Caco-2 (cell line): ENCODE measurements around the gene ENTR1. TPM values are rescaled to one million over a fixed set of nuclear protein-coding genes. Genes with fewer than 3 reads are reported as not detected.

Source experiments
- BruUV-seq: library from RNA; stranded (reverse); fragments of 400-500 nt; replicated peaks from 2 replicates; lab custom pipeline; 2021; lab: Mats Ljungman, UMichigan
- CTCF ChIA-PET: fragments of 300-600 bp; sonication (Branson Sonifier 250); formaldehyde crosslinking; loops from one replicate; lab custom pipeline; 2022; ENCODE audit warnings: antibody characterized with exemption; lab: Charles Lee
- POLR2A ChIA-PET: fragments of 300-600 bp; sonication (Branson Sonifier 250); formaldehyde crosslinking; loops from one replicate; lab custom pipeline; 2022; ENCODE audit warnings: antibody characterized with exemption; lab: Charles Lee
- DNase-seq, 2 experiments: peaks; one replicate each; pipeline versions ENCODE4 v3.0.0 to v3.0.0-alpha.2; 2020 to 2022
- H3K27me3 ChIP-seq: replicated peaks from 2 replicates; pipeline ENCODE4 v1.6.0; 2011; ENCODE audit warnings: low read length; ENCODE audit not compliant: control insufficient read depth, insufficient read depth
- H3K36me3 ChIP-seq: 2 replicates; pipeline ENCODE4 v1.5.1; 2011; ENCODE audit warnings: low read length; ENCODE audit not compliant: control insufficient read depth, insufficient read depth
- H3K4me1 ChIP-seq: fragments of 250-450 bp; sonication (Bioruptor Pico); 2 replicates; pipeline ENCODE4 v1.5.1; 2020; ENCODE audit warnings: mild to moderate bottlenecking
- H3K4me3 ChIP-seq: 2 replicates; pipeline ENCODE4 v1.5.1; 2011; ENCODE audit warnings: low read depth, mild to moderate bottlenecking, control low read depth, low read length
- H3K9me3 ChIP-seq: fragments of 250-450 bp; sonication (Bioruptor Pico); 2 replicates; pipeline ENCODE4 v1.5.1; 2020; ENCODE audit warnings: mild to moderate bottlenecking, moderate library complexity
- H3K27ac Mint-ChIP-seq: one replicate; pipeline ENCODE4 v1.8.0; 2022; ENCODE audit warnings: mixed read lengths; ENCODE audit not compliant: unreplicated experiment
- H3K27me3 Mint-ChIP-seq: one replicate; pipeline ENCODE4 v1.8.0; 2022; ENCODE audit warnings: mixed read lengths; ENCODE audit not compliant: insufficient read depth, unreplicated experiment
- H3K36me3 Mint-ChIP-seq: one replicate; pipeline ENCODE4 v1.8.0; 2022; ENCODE audit warnings: mild to moderate bottlenecking, mixed read lengths; ENCODE audit not compliant: insufficient read depth, unreplicated experiment
- H3K4me1 Mint-ChIP-seq: one replicate; pipeline ENCODE4 v1.8.0; 2022; ENCODE audit warnings: low read depth, mixed read lengths; ENCODE audit not compliant: unreplicated experiment
- H3K4me3 Mint-ChIP-seq: one replicate; pipeline ENCODE4 v1.8.0; 2022; ENCODE audit warnings: mild to moderate bottlenecking, moderate library complexity, mixed read lengths; ENCODE audit not compliant: unreplicated experiment
- H3K9me3 Mint-ChIP-seq: one replicate; pipeline ENCODE4 v1.8.0; 2022; ENCODE audit warnings: mixed read lengths; ENCODE audit not compliant: unreplicated experiment
- intact Hi-C: fragments of 100-400 bp; cut with micrococcal nuclease; formaldehyde crosslinking; loops from one replicate; pipeline ENCODE4 v1.10.0; 2022; ENCODE audit not compliant: unreplicated experiment
- total RNA-seq: library from RNA; stranded (reverse); gene quantifications from 2 replicates; pipeline ENCODE4 v1.2.3, GENCODE V29; 2022
- TF ChIP-seq, protein P1 (sequence below), 2 experiments: fragments of 200-600 bp in 1 of 2; IDR thresholded peaks; 1 replicate in 1 of 2; 2 replicates in 1 of 2; pipeline versions ENCODE4 v1.5.1 to v1.8.0; 2011 to 2022; ENCODE audit warnings: antibody characterized with exemption in 1 of 2, control low read depth in 1 of 2, inconsistent platforms in 1 of 2, low read depth in 1 of 2, low read length in 1 of 2, mild to moderate bottlenecking in 1 of 2, moderate library complexity in 1 of 2; ENCODE audit not compliant: insufficient read depth in 1 of 2, severe bottlenecking in 1 of 2, unreplicated experiment in 1 of 2

Gene ENTR1
- total RNA-seq, 1 experiment from 2014 or later: 85.2 TPM

DNA sequence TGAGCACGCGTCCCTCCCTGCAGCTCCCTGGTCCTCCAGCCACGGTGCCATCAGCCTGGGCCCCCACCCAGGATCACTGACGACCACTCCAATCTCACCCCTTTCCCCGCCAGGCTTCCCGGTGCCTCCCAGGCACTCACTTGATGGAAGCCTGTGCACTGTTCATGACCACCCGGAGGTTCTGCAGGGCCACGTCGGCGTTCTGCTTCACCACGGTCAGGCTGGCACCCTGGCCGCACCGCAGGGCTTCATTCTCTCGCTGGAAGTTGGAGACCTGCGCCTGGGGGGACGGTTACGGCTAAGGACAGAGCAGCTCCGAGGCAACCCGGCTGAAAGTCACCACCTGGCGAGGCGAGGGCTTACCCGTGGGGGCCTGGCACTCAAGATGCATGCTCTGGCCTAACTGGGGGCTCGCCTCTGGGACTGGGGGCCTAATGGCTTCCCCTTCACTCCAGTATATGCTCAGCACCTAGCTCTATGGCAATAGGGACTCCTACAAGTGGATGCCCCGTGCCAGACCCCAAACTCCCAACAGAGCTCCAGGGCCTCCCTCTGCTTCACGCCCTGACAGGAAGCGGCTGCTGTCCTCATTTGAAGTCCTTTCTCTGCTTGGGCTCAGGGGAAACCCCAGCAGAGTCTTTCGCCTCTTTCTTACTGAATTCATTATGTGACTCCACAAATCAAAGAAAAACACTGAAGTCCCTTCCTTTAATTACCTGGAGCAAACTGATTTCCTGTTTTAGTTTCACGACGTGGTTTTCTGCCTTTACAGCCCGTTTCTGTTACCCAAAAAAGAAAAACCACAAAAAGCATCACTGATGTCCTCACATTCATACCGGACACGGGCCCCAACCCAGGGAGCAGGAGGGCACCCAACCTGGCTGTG lies 6.3 kb downstream of the ENTR1 start:
- Mint-ChIP-seq H3K36me3 (peaks cover 84% of the 10 kb centered on the region), H3K27me3 (no peaks in the 10 kb centered on the region), H3K9me3 (no peaks in the 10 kb centered on the region), H3K27ac (no peak overlapping the region), H3K4me1 (peaks cover 18% of the 10 kb centered on the region), H3K4me3 (no peak overlapping the region)
- H3K27me3 ChIP-seq: no peaks in the 10 kb centered on the region
- no peaks in the 10 kb centered on the region for H3K4me1 ChIP-seq
- intact Hi-C loops: no loop called here
- DNase-seq: no peak
- peaks cover 2% of the 10 kb centered on the region for H3K36me3 ChIP-seq
- H3K4me3 ChIP-seq: no peak overlapping the region
- no peaks in the 10 kb centered on the region for H3K9me3 ChIP-seq
- CTCF ChIA-PET: interaction anchor here (0.5 kb wide), 1 partner anchor 119 kb away, joined by 4 read pairs; no protein-coding TSS in a partner anchor
- POLR2A ChIA-PET: no interaction called here
- BruUV-seq: no TSS peak
- TF ChIP-seq, protein P1, sequence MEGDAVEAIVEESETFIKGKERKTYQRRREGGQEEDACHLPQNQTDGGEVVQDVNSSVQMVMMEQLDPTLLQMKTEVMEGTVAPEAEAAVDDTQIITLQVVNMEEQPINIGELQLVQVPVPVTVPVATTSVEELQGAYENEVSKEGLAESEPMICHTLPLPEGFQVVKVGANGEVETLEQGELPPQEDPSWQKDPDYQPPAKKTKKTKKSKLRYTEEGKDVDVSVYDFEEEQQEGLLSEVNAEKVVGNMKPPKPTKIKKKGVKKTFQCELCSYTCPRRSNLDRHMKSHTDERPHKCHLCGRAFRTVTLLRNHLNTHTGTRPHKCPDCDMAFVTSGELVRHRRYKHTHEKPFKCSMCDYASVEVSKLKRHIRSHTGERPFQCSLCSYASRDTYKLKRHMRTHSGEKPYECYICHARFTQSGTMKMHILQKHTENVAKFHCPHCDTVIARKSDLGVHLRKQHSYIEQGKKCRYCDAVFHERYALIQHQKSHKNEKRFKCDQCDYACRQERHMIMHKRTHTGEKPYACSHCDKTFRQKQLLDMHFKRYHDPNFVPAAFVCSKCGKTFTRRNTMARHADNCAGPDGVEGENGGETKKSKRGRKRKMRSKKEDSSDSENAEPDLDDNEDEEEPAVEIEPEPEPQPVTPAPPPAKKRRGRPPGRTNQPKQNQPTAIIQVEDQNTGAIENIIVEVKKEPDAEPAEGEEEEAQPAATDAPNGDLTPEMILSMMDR (IDR thresholded peaks at IDR 0.05; ENCODE audit: insufficient read depth in 1 of 2, low read depth in 1 of 2, low read length in 1 of 2, severe bottlenecking in 1 of 2, unreplicated experiment in 1 of 2): no peak

DNA sequence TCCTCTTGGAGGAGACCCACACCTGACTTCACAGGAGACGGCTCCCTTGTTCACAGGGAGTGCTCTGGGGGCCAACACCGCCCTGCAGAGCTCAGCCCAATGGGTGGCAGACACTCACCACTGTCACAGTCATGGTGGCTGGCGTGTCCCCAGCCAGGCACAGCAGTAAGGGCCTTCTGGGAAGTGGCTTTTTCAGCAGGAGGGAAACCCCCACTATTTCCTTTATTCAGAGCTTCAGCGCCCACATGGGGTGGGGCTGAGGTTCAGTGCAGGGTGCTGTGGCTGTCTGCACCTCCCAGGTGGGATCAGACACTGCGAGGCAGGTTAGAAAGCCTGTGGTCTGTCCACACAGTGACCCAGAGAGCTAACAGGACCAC lies 6.9 kb downstream of the ENTR1 start:
- H3K36me3 ChIP-seq: peaks cover 2% of the 10 kb centered on the region
- ChIA-PET CTCF (no interaction called here), POLR2A (no interaction called here)
- peaks cover 83% of the 10 kb centered on the region for H3K36me3 Mint-ChIP-seq
- H3K4me3 Mint-ChIP-seq: no peak overlapping the region
- intact Hi-C loops: no loop called here
- peaks cover 18% of the 10 kb centered on the region for H3K4me1 Mint-ChIP-seq
- no peaks in the 10 kb centered on the region for H3K9me3 ChIP-seq
- BruUV-seq: no TSS peak
- H3K27ac Mint-ChIP-seq: no peak overlapping the region
- no peaks in the 10 kb centered on the region for H3K9me3 Mint-ChIP-seq
- no peak overlapping the region for H3K4me3 ChIP-seq
- TF ChIP-seq, protein P1 (IDR thresholded peaks at IDR 0.05; ENCODE audit: insufficient read depth in 1 of 2, low read depth in 1 of 2, low read length in 1 of 2, severe bottlenecking in 1 of 2, unreplicated experiment in 1 of 2): no peak
- H3K27me3 ChIP-seq: no peaks in the 10 kb centered on the region
- no peak for DNase-seq
- H3K4me1 ChIP-seq: no peaks in the 10 kb centered on the region
- no peaks in the 10 kb centered on the region for H3K27me3 Mint-ChIP-seq

GRCh38 chr9:136402067-136402466 lies 8.3 kb downstream of the ENTR1 start:
- no TSS peak for BruUV-seq
- Mint-ChIP-seq H3K9me3 (no peaks in the 10 kb centered on the region), H3K4me1 (peaks cover 20% of the 10 kb centered on the region), H3K27me3 (no peaks in the 10 kb centered on the region), H3K27ac (no peak overlapping the region), H3K4me3 (no peak overlapping the region), H3K36me3 (peaks cover 76% of the 10 kb centered on the region)
- no peak for DNase-seq
- no peaks in the 10 kb centered on the region for H3K27me3 ChIP-seq
- intact Hi-C loops: no loop called here
- CTCF ChIA-PET: interaction anchor here (1.8 kb wide), 1 partner anchor 37 kb away, joined by 4 read pairs; no protein-coding TSS in a partner anchor
- POLR2A ChIA-PET: no interaction called here
- H3K4me1 ChIP-seq: no peaks in the 10 kb centered on the region
- no peaks in the 10 kb centered on the region for H3K36me3 ChIP-seq
- TF ChIP-seq, protein P1 (IDR thresholded peaks at IDR 0.05; ENCODE audit: insufficient read depth in 1 of 2, low read depth in 1 of 2, low read length in 1 of 2, severe bottlenecking in 1 of 2, unreplicated experiment in 1 of 2): no peak
- H3K9me3 ChIP-seq: no peaks in the 10 kb centered on the region
- H3K4me3 ChIP-seq: no peak overlapping the region
